ENCODE measurements around the gene CCDC8. TPM values are rescaled to one million over a fixed set of nuclear protein-coding genes. Genes with fewer than 3 reads are reported as not detected.
"Not testable (repeated sequence)": the region's sequence is repeated elsewhere in the genome, so short reads cannot be mapped to it uniquely, and the experiment has no call there.

CCDC8 gene
- total and polyA plus RNA-seq, 5 donors, result 28.8 to 54.6 (median 48.4) TPM

- intact Hi-C loops (cut with DNase I), result no loop called here
- Histone ChIP-seq H3K27ac (ENCODE audit: low read length) (no peak overlapping the region), H3K27me3 (ENCODE audit: control insufficient read depth, insufficient read depth) (no peaks in the 10 kb centered on the region), H3K4me1 (ENCODE audit: control insufficient read depth, insufficient read depth, low read length) (no peaks in the 10 kb centered on the region), H3K4me3 (ENCODE audit: low read length) (no peak overlapping the region), H3K9me3 (ENCODE audit: control insufficient read depth, low read length) (no peaks in the 10 kb centered on the region)
- DNase-seq, result no peak
- no peak for ATAC-seq
- 81% methylated on average over 4 of the region's 4 CpGs for WGBS
Measured at GRCh38 chr19:46429999-46430398, 16.6 kb upstream of the CCDC8 start.

GRCh38 chr19:46428239-46429135, 15.1 kb upstream of the CCDC8 start, which contains the start of gene PNMA8C:
TSS of gene PNMA8C (minus strand) at chr19:46428936. CDS start at chr19:46428359, 577 bp downstream.
- Histone ChIP-seq H3K9me3 (ENCODE audit: control insufficient read depth, low read length) (no peaks in the 10 kb centered on the region), H3K27me3 (ENCODE audit: control insufficient read depth, insufficient read depth) (no peaks in the 10 kb centered on the region), H3K4me1 (ENCODE audit: control insufficient read depth, insufficient read depth, low read length) (no peaks in the 10 kb centered on the region), H3K27ac (ENCODE audit: low read length) (no peak within 1 kb of the TSS), H3K4me3 (ENCODE audit: low read length) (no peak within 1 kb of the TSS)
- DNase-seq, result peak; percentile 87 to 94 (median 91)
- ATAC-seq, result peak; percentile 78 to 85
- intact Hi-C loops (cut with DNase I), result no loop called here
- 26% methylated on average over 52 of the region's 52 CpGs for WGBS

GRCh38 chr19:46427518-46428045, 14.2 kb upstream of the CCDC8 start:
- Histone ChIP-seq H3K9me3 (ENCODE audit: control insufficient read depth, low read length) (no peaks in the 10 kb centered on the region), H3K27ac (ENCODE audit: low read length) (no peak overlapping the region), H3K4me3 (ENCODE audit: low read length) (no peak overlapping the region), H3K27me3 (ENCODE audit: control insufficient read depth, insufficient read depth) (no peaks in the 10 kb centered on the region), H3K4me1 (ENCODE audit: control insufficient read depth, insufficient read depth, low read length) (no peaks in the 10 kb centered on the region)
- ATAC-seq (no peak), DNase-seq (peak in 1 of 3 donors; percentile 57)
- intact Hi-C loops (cut with DNase I), result no loop called here
- WGBS, result 84% methylated on average over 17 of the region's 17 CpGs

GRCh38 chr19:46426506-46427162, 13.3 kb upstream of the CCDC8 start:
- DNase-seq (peak; percentile 87 to 93 (median 91)), ATAC-seq (peak; percentile 82 to 89)
- Histone ChIP-seq H3K9me3 (ENCODE audit: control insufficient read depth, low read length) (no peaks in the 10 kb centered on the region), H3K27ac (ENCODE audit: low read length) (peak overlapping the region; percentile 1), H3K4me3 (ENCODE audit: low read length) (peak overlapping the region; percentile 57), H3K4me1 (ENCODE audit: control insufficient read depth, insufficient read depth, low read length) (no peaks in the 10 kb centered on the region), H3K27me3 (ENCODE audit: control insufficient read depth, insufficient read depth) (no peaks in the 10 kb centered on the region)
- 2% methylated on average over 32 of the region's 32 CpGs for WGBS
- intact Hi-C loops (cut with DNase I), result no loop called here

- ATAC-seq (peak; percentile 23 to 26), DNase-seq (no peak)
- no peaks in the 10 kb centered on the region for H3K27me3 ChIP-seq (ENCODE audit: control insufficient read depth, insufficient read depth)
- 5% methylated on average over 10 of the region's 10 CpGs for WGBS
- intact Hi-C loops (cut with DNase I), result no loop called here
- peak overlapping the region; percentile 57 for H3K4me3 ChIP-seq (ENCODE audit: low read length)
- no peaks in the 10 kb centered on the region for H3K9me3 ChIP-seq (ENCODE audit: control insufficient read depth, low read length)
- H3K4me1 ChIP-seq (ENCODE audit: control insufficient read depth, insufficient read depth, low read length), result no peaks in the 10 kb centered on the region
- H3K27ac ChIP-seq (ENCODE audit: low read length), result peak overlapping the region; percentile 1
Measured at GRCh38 chr19:46426035-46426505, 12.7 kb upstream of the CCDC8 start.

GRCh38 chr19:46423188-46423587, 9.8 kb upstream of the CCDC8 start:
- Histone ChIP-seq H3K4me1 (ENCODE audit: control insufficient read depth, insufficient read depth, low read length) (no peaks in the 10 kb centered on the region), H3K27me3 (ENCODE audit: control insufficient read depth, insufficient read depth) (no peaks in the 10 kb centered on the region), H3K27ac (ENCODE audit: low read length) (no peak overlapping the region), H3K4me3 (ENCODE audit: low read length) (no peak overlapping the region), H3K9me3 (ENCODE audit: control insufficient read depth, low read length) (no peaks in the 10 kb centered on the region)
- DNase-seq (no peak), ATAC-seq (no peak)
- intact Hi-C loops (cut with DNase I), result no loop called here
- 65% methylated on average over 5 of the region's 5 CpGs for WGBS

- intact Hi-C loops (cut with DNase I), result no loop called here
- Histone ChIP-seq H3K27ac (ENCODE audit: low read length) (no peak overlapping the region), H3K4me1 (ENCODE audit: control insufficient read depth, insufficient read depth, low read length) (no peaks in the 10 kb centered on the region), H3K9me3 (ENCODE audit: control insufficient read depth, low read length) (no peaks in the 10 kb centered on the region), H3K27me3 (ENCODE audit: control insufficient read depth, insufficient read depth) (no peaks in the 10 kb centered on the region), H3K4me3 (ENCODE audit: low read length) (no peak overlapping the region)
- 73% methylated on average over 2 of the region's 2 CpGs for WGBS
- ATAC-seq (no peak), DNase-seq (no peak)
Measured at GRCh38 chr19:46422344-46422743, 9.0 kb upstream of the CCDC8 start.

- Histone ChIP-seq H3K4me3 (ENCODE audit: low read length) (no peak overlapping the region), H3K27me3 (ENCODE audit: control insufficient read depth, insufficient read depth) (no peaks in the 10 kb centered on the region), H3K4me1 (ENCODE audit: control insufficient read depth, insufficient read depth, low read length) (no peaks in the 10 kb centered on the region), H3K27ac (ENCODE audit: low read length) (no peak overlapping the region), H3K9me3 (ENCODE audit: control insufficient read depth, low read length) (no peaks in the 10 kb centered on the region)
- WGBS, result 60% methylated on average over 7 of the region's 7 CpGs
- no peak for ATAC-seq
- no peak for DNase-seq
- intact Hi-C loops (cut with DNase I), result no loop called here
Measured at GRCh38 chr19:46420056-46420455, 6.7 kb upstream of the CCDC8 start.

GRCh38 chr19:46415804-46416709, 2.7 kb upstream of the CCDC8 start:
- Histone ChIP-seq H3K4me3 (ENCODE audit: low read length) (peak overlapping the region; percentile 48), H3K27ac (ENCODE audit: low read length) (peak overlapping the region; percentile 37)
- H3K4me1 ChIP-seq (ENCODE audit: control insufficient read depth, insufficient read depth, low read length); H3K9me3 ChIP-seq (ENCODE audit: control insufficient read depth, low read length); intact Hi-C loops (cut with DNase I); H3K27me3 ChIP-seq (ENCODE audit: control insufficient read depth, insufficient read depth): not testable (repeated sequence)
- peak; percentile 94 to 97 (median 97) for DNase-seq
- WGBS, result 22% methylated on average over 53 of the region's 53 CpGs
- peak; percentile 66 to 76 for ATAC-seq

GRCh38 chr19:46414899-46415298, 1.5 kb upstream of the CCDC8 start:
- intact Hi-C loops (cut with DNase I); H3K4me1 ChIP-seq (ENCODE audit: control insufficient read depth, insufficient read depth, low read length); H3K27ac ChIP-seq (ENCODE audit: low read length); H3K27me3 ChIP-seq (ENCODE audit: control insufficient read depth, insufficient read depth); ATAC-seq; DNase-seq; H3K4me3 ChIP-seq (ENCODE audit: low read length); H3K9me3 ChIP-seq (ENCODE audit: control insufficient read depth, low read length): not testable (repeated sequence)
- WGBS, result 97% methylated on average over 22 of the region's 22 CpGs

Measured in right cardiac atrium (tissue), 5 donors.